ENCODE measurements around the gene PIGR.

DNA sequence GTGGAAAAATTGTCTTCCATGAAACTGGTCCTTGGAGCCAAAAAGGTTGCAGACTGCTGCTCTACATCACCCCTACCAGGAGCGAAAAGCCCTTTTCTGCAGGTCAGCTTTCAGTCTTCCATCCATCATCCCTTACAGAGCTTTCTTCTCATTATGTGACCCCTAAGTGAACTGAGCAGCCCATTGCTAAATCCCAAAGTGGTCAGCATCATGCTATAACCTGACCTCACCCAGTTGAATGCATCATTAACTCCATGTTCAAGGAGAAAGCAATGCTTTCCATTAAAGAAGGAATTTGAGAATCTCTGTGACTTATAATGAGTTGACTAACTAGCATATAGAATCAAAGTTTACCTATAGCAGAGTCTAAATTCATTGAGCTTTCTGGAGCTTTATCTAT is 59.4 kb downstream of the PIGR start:
- TF ChIP-seq, protein P1, sequence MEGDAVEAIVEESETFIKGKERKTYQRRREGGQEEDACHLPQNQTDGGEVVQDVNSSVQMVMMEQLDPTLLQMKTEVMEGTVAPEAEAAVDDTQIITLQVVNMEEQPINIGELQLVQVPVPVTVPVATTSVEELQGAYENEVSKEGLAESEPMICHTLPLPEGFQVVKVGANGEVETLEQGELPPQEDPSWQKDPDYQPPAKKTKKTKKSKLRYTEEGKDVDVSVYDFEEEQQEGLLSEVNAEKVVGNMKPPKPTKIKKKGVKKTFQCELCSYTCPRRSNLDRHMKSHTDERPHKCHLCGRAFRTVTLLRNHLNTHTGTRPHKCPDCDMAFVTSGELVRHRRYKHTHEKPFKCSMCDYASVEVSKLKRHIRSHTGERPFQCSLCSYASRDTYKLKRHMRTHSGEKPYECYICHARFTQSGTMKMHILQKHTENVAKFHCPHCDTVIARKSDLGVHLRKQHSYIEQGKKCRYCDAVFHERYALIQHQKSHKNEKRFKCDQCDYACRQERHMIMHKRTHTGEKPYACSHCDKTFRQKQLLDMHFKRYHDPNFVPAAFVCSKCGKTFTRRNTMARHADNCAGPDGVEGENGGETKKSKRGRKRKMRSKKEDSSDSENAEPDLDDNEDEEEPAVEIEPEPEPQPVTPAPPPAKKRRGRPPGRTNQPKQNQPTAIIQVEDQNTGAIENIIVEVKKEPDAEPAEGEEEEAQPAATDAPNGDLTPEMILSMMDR (IDR thresholded peaks at IDR 0.05; ENCODE audit: borderline replicate concordance, extremely low read depth, low read length, poor library complexity, severe bottlenecking) = no peak
- no peak for TF ChIP-seq EZH2 (IDR thresholded peaks at IDR 0.05; ENCODE audit: borderline replicate concordance, low read depth, low read length, severe bottlenecking)

All from DND-41 (cell line).